Measurements from ENCODE around the gene PDIA4.
A peak's percentile ranks its signal among the peaks of the same experiment; 100 is the strongest.
"Not testable (repeated sequence)": the region's sequence is repeated elsewhere in the genome, so short reads cannot be mapped to it uniquely, and the experiment has no call there.

PDIA4 gene

DNA sequence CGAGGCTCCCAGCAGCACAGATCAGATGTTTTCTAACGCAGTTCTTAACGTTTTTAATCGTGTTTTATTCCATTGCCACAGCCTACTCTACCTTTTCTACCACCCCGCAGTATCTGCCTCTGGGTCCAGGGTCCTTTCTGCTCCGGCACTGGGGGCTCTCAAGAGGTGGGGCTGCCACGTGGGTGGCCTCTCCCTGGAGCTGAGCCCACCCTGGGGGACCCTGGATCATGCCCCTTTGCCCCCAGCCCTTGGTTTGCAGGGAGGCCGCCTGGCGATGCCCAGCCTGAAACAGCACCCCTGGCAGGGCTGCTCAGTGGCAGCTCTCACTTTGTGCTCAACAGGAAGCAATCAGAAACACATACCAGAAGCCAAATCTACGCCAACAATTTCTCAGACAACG is 25.3 kb downstream of the PDIA4 start:
- DNase-seq: no peak

DNA sequence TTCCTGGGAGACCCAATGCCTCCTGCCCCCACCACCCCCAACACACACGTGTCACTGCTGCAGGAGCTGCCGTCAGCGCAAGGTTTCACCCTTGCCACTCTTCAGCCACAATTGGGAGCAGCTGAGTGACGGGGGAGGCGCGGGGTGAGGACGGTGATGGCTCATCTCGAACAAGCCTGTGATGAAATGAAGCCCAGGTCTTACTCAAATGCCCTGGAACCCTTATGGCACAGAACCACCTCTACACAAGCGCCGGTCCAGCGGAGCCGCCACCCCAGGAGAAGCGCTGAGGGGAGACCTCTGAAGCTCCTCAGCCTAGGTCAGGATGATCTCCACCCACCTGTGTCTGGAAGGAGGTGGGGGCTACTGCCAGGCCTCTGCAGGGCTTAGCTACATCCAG is 25.7 kb downstream of the PDIA4 start:
- no peak for DNase-seq

DNA sequence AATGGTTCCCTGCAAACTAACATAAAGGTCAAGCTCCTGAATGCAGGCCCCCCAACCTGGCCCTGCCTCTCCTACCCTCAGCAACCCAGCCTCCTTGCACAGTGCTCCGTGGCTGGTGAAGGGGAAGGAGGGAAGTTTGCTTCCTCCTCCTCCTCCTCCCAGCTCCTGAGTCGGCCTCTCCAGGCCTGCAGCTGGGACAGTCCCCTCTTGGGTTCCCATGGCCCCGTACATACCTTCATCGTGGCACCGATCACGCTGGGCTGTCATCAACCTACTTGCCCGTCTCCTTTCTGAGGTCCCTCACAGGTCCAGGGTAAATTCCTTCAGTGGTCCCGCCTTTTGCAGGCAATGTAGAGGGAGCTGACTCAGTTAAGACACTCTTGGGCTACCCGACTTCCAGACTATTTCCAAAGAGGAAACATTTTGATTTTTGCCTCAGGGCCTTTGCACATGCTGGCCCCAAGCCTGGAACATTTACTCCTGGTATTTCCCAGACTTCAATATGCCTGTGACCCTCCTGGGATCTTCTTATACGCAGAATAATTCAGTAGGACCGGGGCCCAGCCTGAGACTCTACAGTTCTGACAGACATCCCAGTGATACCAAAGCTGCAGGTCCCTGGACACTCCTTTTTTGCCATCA is 26.8 kb downstream of the PDIA4 start:
- DNase-seq: no peak

DNA sequence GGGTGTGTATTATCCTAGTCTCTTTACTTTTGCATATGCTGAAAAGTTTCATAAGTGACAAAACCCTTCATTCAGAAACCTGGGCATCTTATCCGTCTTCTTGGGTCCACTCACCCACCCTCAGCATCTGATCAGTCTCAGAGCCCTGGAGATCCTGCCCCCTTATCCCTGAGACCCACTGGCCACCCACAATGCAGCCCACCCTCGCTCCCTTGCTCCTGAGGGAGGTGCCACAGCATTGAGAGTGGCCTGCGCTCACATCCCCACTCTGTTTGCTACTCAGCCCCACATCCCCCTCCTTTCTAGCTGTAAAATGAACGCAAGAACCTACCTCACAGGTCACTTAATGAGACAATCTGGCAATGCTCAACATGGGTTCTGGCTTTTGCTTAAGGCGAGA is 27.3 kb downstream of the PDIA4 start:
- DNase-seq: no peak

DNA sequence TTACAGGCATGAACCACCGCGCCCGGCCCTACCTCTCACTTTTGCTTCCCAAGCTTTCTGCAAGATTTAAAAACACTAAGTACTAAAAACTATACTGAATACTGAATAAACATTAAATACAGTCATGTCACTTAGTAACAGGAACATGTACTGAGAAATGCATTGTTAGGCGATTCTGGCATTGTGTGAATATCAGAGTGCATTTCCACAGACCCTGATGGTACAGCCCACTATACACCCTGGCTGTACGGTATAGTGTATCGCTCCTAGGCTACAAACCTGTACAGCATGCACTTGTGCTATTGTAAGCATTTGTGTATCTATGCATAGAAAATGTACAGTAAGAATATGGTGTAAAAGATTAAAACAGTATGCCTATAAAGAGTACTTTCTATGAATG is 29.1 kb downstream of the PDIA4 start:
- no peak for DNase-seq

DNA sequence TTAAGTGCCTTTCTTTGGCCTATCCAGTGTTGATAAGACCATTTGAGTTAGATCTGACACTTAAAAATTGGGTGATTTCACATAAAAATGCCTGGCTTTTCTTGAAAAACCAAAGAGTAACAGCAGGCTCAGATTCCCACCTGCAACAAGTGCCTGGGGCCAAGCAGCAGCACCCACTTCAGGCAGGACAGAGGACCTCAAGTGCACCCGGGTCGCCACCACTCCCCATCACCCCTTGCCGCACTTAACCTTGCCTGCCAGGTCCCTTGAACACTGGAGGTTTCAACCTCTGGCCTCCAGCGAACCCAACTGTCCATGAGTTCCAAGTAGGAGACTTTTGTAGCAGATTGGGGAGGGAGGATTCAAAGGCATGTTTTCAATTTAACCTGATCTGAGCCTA is 30.8 kb downstream of the PDIA4 start:
- no peak for DNase-seq

DNA sequence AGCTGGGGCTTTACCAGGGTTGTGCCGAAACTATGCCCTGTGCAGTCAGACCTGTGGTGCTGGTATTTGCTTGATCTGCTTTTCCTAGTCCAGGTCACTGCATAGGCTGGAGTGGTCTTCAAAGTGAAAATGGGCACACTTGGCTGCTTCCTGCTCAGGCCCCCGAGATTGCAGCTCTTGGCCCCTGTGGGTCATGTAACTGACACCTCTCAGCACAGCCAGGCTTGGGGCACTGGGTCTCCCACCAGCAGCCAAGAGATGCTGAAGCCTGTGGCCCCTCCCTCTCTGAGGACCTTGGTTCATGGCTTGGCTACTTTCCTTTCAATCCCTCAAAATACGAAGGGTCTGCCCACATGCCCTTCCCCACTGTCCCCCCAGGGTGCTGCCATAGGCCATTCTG is 33.7 kb downstream of the PDIA4 start:
- no peak for DNase-seq

DNA sequence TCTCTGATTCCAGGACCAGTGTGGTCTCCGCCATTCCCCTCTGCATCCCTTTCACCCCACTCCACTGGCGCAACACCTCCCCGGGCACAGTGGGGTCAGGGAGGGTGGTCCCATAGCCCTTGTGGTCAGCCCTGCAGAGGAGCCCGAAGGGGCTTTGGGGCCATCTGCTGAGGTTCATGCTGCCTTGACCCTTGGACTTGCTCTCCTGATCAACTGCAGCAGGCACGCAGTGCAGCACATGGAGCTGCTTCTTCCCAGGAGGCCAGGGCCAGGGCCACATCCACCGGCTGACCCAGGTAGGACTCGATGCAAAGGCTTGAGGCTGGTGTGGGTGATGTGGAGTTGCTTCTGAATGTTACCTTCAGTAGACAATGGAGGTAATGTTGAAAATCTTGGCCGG is 35.1 kb downstream of the PDIA4 start:
- DNase-seq: no peak

DNA sequence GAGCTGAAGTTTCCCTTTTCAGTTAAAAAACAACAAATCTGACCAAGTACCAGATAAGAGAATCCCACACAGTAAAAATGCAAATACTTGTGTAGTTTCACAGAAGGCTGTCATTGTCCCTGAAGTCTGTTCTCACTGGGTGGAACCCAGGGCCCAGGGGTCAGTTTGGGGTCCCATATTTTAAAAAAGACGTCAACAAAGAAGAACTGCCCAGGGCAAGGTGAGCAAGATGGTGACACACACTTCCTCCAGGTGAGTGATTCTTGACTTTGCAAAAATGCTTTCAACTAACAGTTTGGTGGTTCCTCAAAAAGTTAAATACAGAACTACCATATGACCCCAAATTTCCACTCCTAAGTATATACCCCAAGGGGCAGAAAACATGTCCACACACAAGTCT is 36.8 kb downstream of the PDIA4 start:
- no peak for DNase-seq

DNA sequence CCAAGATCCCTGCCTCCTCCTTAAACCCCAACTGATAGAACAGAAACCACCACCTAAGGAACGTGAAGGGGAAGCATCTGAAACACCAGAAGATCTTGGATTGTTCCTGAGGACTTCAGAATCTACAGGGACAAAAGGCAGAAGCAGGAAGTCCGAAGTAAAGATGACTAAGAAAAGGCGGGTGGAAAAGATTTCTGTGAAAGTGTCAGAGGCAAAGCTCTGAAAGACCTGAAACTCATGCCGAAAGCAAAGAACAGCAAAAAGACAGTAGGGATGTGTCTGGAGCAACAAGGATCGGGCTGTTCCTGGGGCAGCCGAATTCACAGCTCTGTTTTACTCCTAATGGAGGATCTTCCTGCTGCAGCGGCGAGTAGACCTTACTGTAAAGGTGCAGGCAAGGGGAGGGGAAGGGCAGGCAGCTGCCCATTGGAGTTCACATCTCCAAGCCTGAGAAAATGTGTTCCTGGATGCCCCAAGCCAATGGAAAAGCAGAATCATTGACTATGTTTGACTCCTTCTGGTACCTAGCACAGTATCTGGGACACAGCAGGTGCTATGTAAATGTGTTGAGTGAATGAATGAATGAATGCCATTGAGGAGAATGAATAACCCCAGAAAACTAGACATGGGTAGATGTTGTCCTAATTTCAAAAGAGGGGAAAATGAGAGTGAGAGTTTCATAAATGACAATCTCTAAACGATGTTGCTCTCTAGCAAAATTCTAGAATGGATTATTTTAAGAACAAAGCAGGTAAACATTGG is 40.4 kb downstream of the PDIA4 start:
- DNase-seq: no peak

DNA sequence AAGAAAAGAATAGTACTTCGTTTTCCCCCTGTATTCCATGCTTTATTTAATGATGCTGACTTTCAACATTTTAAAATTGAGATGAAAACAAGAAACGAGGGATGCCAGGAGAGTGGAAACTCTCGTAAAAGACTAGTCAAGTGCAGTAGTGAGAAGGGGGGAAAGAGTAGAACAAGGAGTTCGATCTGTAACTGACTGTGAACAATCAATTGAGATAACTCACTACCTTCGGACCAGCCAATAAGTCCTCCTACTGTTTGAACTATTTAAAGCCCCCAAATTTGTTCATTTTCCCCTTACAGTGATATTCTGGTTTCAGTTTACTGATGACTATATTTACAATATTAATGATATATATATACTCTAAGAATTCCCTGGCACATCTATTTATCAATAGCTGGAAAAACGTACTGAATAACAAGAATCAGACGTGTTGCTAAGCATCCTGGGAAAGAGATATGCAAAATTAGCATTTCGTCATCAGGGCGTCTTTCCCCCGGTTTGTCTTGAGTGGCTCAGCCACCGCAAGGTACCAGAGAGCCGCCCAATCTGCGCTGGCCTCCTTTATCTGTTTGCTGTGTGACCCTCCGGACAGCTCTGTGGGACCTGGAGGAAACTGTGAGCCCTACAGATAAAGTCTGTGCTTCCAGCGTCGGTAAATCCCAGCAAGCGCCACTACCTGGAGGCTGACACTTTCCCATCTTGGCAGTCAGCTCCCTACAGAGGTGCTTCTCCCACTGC is 41.1 kb downstream of the PDIA4 start:
- peak; percentile 23 for DNase-seq

DNA sequence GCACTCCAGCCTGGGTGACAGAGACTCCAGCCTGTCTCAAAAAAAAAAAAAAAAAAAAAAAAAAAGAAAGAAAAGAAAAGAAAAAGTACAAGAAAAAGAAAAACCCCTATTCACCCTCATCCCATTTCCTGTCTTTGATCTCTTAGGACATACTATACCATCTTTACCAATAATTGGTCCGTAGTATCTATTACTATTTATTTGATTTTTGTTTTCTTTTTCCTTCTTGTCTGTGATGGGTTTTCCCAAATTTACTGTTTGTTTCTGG is 41.6 kb downstream of the PDIA4 start:
- no peak for DNase-seq

DNA sequence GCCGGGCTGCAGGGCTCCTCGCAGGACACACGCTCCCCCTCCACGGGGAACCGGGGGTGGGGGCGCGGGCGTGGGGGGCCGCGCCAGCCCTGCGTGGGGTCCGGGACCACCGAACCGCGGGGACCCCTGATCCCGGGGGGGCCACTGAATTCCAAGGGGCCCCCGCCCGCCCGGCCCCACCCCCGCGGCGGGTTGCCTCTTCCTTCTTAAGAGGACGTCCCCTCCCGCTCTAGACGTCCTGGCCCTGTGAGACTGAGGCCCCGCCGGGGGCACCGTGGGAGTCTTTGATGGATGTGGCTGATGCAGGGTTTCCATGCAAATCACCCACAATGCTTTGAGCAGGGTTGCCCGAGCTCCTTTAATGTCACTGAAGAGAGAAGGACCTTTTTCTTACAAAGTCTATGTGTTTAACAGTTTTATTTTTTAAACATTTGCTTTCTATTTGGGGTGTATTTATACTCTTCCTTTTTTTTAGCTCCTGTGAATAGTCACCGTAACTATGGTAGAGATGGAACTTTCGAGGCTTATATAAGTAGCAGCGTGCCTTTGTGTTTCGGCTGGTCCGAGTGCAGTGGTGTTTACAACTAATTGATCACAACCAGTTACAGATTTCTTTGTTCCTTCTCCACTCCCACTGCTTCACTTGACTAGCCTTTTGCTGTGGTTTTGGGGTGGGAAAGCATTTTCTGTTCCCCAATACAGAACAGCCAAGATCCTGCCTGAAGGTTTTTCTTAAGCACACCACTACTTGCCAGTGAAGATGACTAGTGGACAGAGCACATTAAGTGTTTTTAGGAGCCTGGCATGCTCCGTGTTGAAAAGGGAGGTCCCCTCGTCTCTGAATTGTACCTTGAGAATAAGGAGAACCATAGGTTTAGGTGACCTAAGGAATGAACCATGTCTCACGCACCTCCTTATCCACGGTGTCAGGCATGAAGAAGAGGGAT is 44.8 kb downstream of the PDIA4 start:
- peak; percentile 60 for DNase-seq

DNA sequence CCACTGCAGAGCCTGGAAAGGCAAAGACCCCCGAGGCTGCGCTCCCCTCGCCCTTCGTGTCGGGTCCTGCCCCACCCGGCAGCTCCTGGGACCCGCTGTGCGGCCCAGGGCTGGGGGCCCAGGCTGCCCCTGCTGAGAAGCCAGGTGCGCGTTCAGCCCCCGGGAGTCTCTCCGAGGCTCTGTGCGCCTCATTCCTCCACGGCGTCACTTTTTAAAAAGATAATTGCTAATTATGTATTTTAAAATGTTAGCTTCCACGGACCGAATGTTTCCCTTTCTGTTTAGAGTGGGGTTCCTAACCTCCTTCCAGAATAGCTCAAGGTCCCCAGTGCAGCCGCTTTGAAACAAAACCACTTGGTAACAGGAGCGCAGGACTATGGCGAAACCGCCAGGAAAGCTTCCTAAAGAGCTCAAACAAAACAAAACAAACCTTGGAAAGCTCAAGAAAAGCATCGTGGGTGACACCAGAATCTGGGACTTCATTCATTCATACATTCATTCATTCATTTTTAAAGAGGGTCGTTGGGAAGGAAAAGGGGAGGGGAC is 45.6 kb downstream of the PDIA4 start:
- DNase-seq: no peak

DNA sequence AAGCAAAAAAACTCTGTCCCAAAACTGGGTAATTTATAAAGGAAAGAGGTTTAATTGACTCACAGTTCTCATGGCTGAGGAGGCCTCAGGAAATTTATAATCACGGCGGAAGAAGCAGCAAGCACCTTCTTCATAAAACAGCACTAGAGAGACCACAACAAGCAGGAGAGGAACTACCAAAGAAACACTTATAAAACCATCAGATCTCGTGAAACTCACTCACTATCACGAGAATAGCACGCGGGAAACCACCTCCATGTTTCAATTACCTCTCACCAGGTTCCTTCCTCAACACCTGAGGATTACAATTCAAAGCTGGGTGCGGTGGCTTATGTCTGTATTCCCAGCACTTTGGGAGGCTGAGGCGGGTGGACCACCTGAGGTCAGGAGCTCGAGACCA is 48.5 kb downstream of the PDIA4 start:
- DNase-seq: no peak

DNA sequence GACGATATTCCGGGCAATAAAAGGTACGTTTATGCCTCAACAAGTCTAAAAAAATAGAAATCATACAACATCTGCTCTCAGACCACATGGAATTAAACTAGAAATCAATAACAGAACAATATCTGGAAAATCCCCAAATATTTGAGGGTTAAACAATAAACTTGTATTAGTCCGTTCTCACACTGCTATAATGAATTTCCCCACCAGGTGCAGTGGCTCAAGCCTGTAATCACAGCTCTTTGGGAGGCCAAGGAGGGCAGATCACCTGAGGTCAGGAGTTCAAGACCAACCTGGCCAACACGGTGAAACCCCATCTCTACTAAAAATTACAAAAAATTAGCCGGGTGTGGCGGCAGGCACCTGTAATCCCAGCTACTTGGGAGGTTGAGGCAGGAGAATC is 49.2 kb downstream of the PDIA4 start:
- DNase-seq: not testable (repeated sequence)

DNA sequence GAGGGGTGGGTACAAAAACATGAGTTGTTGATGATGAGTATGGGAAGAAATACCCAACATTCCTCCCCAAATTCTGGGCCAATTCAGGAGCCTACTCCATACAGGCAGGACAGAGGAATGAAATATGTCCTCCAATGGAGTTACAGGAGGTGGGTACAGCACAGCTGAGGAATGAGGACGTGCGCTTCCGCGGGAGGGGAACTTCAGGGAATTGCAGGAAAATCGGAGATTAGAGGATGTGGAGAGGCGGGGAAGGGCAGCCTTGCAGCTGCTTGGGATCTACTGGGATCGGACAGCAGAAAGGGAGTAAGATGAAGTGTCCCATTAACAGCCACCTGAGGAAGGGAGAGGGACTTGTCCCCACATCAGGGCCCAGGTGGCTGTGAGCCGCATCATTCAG is 50.2 kb downstream of the PDIA4 start:
- DNase-seq: no peak

DNA sequence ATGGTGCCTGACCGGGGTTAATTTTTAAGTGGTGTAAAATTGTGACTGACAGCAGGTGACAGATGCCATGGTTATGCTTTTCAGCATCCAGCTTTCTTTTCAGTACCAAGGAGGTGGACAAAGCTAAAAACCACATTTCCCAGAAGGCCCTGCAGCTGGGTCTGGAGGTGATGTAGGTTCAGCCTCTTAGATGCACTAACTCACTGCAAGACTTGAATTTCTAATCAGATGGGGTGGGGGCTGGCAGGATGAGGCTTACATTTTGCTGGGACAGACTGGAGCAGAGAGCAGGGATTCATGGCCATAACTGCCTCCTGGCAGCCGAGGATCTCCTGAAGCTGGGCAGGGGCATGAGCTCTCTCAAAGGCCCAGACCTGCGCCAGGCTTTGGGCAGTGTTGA is 52.4 kb downstream of the PDIA4 start:
- no peak for DNase-seq

DNA sequence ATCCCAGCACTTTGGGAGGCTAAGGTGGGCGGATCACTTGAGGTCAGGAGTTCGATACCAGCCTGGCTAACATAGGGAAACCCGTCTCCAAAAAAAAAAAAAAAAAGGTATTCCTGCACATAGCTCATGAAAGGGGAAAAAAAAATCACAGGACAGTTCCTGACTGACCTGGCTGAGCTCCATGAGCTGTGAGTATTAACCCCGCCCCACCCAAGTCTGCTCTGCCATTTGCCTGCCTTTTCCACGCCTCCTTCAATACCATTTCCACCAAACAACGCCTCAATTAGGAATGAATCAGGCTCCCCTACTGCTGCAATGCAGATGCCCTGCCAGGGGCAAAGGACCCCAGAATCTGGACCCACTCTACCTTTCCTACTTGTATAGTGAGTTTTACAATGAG is 55.0 kb downstream of the PDIA4 start:
- no peak for DNase-seq

DNA sequence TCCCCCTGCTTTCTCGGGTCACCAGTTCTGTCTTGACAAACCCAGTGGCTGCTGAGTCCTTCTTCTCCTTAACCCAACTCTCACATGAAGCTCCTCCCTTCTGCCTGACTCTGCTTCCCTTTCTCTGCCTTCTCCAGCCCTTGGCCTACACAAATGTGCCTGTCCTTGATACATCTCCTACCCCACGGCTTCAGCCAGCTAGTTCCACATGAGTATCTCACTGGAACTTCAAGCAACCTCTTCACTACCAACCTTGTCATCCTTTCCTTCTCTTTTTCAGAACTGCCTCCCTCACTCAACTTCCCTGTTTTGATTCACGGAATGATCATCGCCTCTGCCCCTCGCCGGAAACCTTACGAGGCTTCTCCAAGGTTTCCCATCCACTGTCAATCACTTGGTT is 55.9 kb downstream of the PDIA4 start:
- DNase-seq: no peak

DNA sequence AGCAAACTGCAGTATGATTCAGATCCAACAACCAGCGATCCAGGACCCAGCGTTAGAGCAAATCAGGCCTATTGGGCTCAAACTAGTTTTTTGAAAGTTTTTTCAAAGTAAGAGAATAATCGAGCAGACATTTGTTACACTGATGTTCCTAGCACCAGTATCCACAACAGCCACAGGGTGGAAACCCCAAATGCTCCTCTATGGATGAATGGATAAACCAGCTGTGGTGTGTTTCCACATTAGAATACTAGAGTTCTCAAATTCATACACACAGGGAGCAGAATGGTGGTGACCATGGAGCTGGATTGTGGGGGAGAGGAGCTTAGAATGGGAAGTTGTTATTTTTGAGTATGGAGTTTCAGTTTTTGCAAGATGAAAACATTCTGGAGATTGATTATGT is 60.7 kb downstream of the PDIA4 start:
- no peak for DNase-seq

DNA sequence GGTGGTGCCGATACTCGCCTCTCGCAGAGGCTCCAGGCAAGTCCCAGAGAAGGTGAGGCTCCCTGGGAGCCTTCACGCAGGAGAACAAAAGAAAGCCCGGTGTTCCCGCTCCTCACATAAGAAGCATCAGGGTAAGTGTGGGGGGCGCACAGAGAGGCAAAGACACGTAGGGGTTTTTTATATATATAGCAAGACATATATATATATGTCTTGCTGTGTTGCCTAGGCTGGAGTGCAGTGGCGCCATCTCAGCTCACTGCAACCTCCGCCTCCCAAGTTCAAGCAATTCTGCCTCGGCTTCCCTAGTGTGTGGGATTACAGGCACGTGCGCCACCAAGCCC is 61.3 kb downstream of the PDIA4 start:
- no peak for DNase-seq
